DOHH2 (cell line): ENCODE results near the gene IQGAP3.

ENCODE experiments used
- H3F3A ChIP-seq: fragments of 200-600 bp; sonication (generic), shearing (Covaris generic); 2 replicates; pipeline ENCODE4 v1.6.0; 2016; ENCODE audit warnings: antibody characterized with exemption, mild to moderate bottlenecking; ENCODE audit not compliant: control insufficient read depth, insufficient read depth
- H3K27ac ChIP-seq: fragments of 200-600 bp; sonication (generic); 2 replicates; pipeline ENCODE4 v1.5.1; 2014; ENCODE audit warnings: low read depth, mild to moderate bottlenecking, low read length, moderate library complexity
- H3K27me3 ChIP-seq: fragments of 200-600 bp; sonication (generic); 2 replicates; pipeline ENCODE4 v1.6.1; 2014; ENCODE audit warnings: mild to moderate bottlenecking, low read length, mixed read lengths; ENCODE audit not compliant: control insufficient read depth
- H3K36me3 ChIP-seq: fragments of 200-600 bp; sonication (generic); 2 replicates; pipeline ENCODE4 v1.6.1; 2014; ENCODE audit warnings: mild to moderate bottlenecking, low read length, moderate library complexity, mixed read lengths; ENCODE audit not compliant: control insufficient read depth
- H3K4me1 ChIP-seq: fragments of 200-600 bp; sonication (generic); 2 replicates; pipeline ENCODE4 v1.6.1; 2014; ENCODE audit warnings: mild to moderate bottlenecking, low read length, mixed read lengths; ENCODE audit not compliant: control insufficient read depth
- H3K4me2 ChIP-seq: fragments of 200-600 bp; sonication (generic); 2 replicates; pipeline ENCODE4 v1.6.0; 2014; ENCODE audit warnings: mild to moderate bottlenecking, low read length, moderate library complexity
- H3K4me3 ChIP-seq: fragments of 200-600 bp; sonication (generic); 2 replicates; pipeline ENCODE4 v1.5.1; 2014; ENCODE audit warnings: mild to moderate bottlenecking, low read length, mixed read lengths
- H3K79me2 ChIP-seq: fragments of 200-600 bp; sonication (generic); 2 replicates; pipeline ENCODE4 v1.6.1; 2014; ENCODE audit warnings: mild to moderate bottlenecking, low read length, mixed read lengths; ENCODE audit not compliant: control insufficient read depth
- H3K9me2 ChIP-seq: fragments of 200-600 bp; sonication (generic); replicated peaks from 2 replicates; pipeline ENCODE4 v1.6.1; 2014; ENCODE audit warnings: mild to moderate bottlenecking, low read length, mixed read lengths; ENCODE audit not compliant: control insufficient read depth
- H3K9me3 ChIP-seq: fragments of 200-600 bp; sonication (generic); 2 replicates; pipeline ENCODE4 v1.6.1; 2014; ENCODE audit warnings: antibody characterized with exemption, low read length, mixed read lengths; ENCODE audit not compliant: control insufficient read depth, insufficient read depth
- H4K20me1 ChIP-seq: fragments of 200-600 bp; sonication (generic); 2 replicates; pipeline ENCODE4 v1.6.0; 2014; ENCODE audit warnings: low read depth, mild to moderate bottlenecking, antibody characterized with exemption, low read length, moderate library complexity; ENCODE audit not compliant: control insufficient read depth, insufficient read depth
- EZH2phosphoT487 ChIP-seq: fragments of 200-600 bp; sonication (generic); IDR thresholded peaks from 2 replicates; pipeline ENCODE4 v1.6.1; 2017; ENCODE audit warnings: borderline replicate concordance, mild to moderate bottlenecking, antibody characterized with exemption, low read length, moderate library complexity, mixed read lengths
- TF ChIP-seq, protein P1 (sequence below): fragments of 200-600 bp; sonication (generic); IDR thresholded peaks from one replicate; pipeline ENCODE4 v1.5.1; 2014; ENCODE audit warnings: antibody characterized with exemption, mild to moderate bottlenecking, low read depth, low read length; ENCODE audit not compliant: poor library complexity, severe bottlenecking

Gene IQGAP3

DNA sequence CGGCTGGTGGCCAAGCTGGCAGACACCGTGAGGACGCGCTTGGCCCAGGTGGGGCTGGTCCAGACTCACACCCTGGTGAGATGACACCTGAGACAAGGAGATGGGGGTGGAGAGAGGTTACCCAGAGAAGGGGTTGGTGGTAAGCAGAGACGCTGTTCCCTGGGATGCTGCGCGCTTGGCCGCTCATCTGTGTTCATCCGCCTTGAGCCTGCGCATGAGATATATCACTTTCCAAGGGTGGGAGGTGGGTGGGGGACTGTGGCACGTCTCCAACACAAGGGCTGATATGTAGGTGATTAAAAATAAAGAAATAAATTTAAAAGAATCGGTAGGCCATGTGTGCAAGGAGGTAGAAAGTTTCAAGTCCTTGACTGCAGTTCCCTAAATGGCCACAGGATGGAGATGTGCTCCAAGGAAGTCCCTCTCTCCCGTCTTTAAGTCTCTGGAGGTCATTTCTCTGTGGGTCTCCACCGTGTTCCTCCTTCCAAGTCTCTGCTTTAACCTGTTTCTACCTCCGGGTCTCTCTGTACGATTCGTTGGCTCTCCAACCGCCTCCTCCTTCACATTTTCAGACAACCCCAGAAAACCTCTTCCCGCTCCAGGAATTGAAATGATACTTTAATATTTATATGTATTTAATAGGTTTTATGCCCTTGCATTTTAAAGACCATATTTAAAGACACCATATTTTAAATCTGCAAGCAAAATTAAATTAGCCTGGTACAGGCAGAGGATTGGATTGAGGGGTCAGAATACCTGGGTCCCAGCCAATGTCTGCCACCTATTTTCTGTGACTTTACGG is 11.7 kb upstream of the IQGAP3 start:
- Histone ChIP-seq H3K4me2 (0 out of 2 replicates have a peak overlapping the region, but pooled peaks have one; percentile 26), H3K4me1 (peaks cover 30% of the 10 kb centered on the region), H3K36me3 (no peaks in the 10 kb centered on the region), H3K27me3 (no peaks in the 10 kb centered on the region), H3K4me3 (no peak overlapping the region), H3F3A (0 out of 2 replicates have a peak, but pooled peaks cover 2% of the 10 kb centered on the region), H3K9me3 (no peaks in the 10 kb centered on the region), H3K79me2 (no peaks in the 10 kb centered on the region), H4K20me1 (no peaks in the 10 kb centered on the region), H3K9me2 (no peaks in the 10 kb centered on the region), H3K27ac (no peak overlapping the region)
- TF ChIP-seq EZH2phosphoT487: no peak
- TF ChIP-seq, protein P1, sequence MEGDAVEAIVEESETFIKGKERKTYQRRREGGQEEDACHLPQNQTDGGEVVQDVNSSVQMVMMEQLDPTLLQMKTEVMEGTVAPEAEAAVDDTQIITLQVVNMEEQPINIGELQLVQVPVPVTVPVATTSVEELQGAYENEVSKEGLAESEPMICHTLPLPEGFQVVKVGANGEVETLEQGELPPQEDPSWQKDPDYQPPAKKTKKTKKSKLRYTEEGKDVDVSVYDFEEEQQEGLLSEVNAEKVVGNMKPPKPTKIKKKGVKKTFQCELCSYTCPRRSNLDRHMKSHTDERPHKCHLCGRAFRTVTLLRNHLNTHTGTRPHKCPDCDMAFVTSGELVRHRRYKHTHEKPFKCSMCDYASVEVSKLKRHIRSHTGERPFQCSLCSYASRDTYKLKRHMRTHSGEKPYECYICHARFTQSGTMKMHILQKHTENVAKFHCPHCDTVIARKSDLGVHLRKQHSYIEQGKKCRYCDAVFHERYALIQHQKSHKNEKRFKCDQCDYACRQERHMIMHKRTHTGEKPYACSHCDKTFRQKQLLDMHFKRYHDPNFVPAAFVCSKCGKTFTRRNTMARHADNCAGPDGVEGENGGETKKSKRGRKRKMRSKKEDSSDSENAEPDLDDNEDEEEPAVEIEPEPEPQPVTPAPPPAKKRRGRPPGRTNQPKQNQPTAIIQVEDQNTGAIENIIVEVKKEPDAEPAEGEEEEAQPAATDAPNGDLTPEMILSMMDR: peak; percentile 64

DNA sequence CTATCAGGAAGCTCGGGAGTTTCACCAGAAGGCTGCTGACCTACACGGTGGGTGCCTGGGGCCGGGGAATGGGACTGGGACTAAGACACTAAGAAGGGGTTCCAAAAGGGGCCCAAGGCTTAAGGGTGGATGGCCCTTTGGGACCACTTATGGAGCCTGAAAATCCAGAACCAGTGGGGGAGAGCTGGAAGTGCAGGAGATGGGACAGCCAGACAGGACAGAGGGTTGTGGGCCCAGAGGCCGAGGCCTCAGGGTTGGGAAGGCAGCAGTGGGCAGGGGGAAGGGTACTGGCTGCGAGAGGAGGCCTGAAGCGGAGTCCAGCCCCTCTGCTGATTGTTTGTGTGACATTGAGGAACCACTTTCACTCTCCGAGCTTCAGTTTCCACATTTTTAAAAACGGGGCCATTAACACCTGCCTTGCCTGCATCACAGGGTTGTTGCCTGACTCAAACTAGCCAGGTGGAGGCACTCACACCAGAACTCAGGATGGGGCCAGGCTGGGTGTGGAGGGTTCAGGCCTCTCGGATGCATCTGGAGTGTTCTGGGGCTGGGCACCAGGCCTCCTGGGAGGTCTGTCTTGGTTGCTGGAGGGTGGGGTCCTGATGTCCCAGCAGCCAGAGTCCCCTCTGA is 10.1 kb upstream of the IQGAP3 start:
- Histone ChIP-seq H3K36me3 (no peaks in the 10 kb centered on the region), H4K20me1 (no peaks in the 10 kb centered on the region), H3K4me2 (peak overlapping the region; percentile 39), H3K4me3 (peak overlapping the region; percentile 15; the same call in 1 of the 2 replicates), H3K4me1 (peaks cover 30% of the 10 kb centered on the region), H3F3A (no peaks in the 10 kb centered on the region), H3K9me2 (no peaks in the 10 kb centered on the region), H3K9me3 (no peaks in the 10 kb centered on the region), H3K27ac (no peak overlapping the region), H3K79me2 (no peaks in the 10 kb centered on the region), H3K27me3 (no peaks in the 10 kb centered on the region)
- TF ChIP-seq, protein P1: no peak
- TF ChIP-seq EZH2phosphoT487: no peak

DNA sequence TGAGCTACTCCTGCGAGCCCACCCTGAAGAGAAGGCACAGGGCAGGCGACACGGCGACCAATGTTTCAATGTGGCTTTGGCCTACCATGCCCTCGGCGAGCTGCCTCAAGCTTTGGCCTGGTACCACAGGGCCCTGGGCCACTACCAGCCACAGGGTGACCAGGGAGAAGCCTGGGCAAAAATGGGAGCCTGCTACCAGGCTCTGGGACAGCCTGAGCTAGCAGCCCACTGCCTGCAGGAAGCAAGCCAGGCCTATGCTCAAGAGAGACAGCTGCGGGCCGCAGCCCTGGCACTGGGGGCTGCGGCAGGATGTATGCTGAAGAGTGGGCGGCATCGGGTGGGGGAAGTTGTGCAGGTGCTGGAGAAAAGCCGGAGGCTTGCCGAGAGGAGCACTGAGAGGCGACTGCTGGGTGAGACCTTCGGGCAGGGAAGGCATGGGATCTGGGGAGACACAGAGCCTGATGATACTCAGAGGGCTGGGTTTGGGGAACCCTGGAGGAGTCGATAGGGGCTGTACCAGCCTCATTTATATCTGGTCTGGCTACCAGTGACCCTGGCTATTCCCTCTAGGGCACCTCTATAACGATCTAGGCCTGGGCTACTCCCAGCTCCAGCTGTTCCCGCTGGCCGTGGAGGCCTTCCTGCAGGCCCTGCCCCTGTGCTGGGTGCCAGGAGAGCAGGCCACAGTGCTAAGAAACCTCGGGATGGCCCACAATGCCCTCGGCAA is 9.5 kb upstream of the IQGAP3 start:
- H3K4me2 ChIP-seq: peak overlapping the region; percentile 39
- TF ChIP-seq, protein P1: no peak
- TF ChIP-seq EZH2phosphoT487: no peak
- no peaks in the 10 kb centered on the region for H3K79me2 ChIP-seq
- H3K27ac ChIP-seq: no peak overlapping the region
- H4K20me1 ChIP-seq: no peaks in the 10 kb centered on the region
- H3F3A ChIP-seq: no peaks in the 10 kb centered on the region
- H3K9me3 ChIP-seq: no peaks in the 10 kb centered on the region
- H3K27me3 ChIP-seq: no peaks in the 10 kb centered on the region
- H3K4me3 ChIP-seq: peak overlapping the region; percentile 15; the same call in 1 of the 2 replicates
- H3K4me1 ChIP-seq: peaks cover 30% of the 10 kb centered on the region
- H3K36me3 ChIP-seq: no peaks in the 10 kb centered on the region
- H3K9me2 ChIP-seq: no peaks in the 10 kb centered on the region
